IMR-90 (cell line): ENCODE data around the gene ZBTB46. TPM values are rescaled to one million over a fixed set of nuclear protein-coding genes. Genes with fewer than 3 reads are reported as not detected.
"Not testable (repeated sequence)": the region's sequence is repeated elsewhere in the genome, so short reads cannot be mapped to it uniquely, and the experiment has no call there.

ENCODE experiments used
- ATAC-seq: fragments of 200-7000 bp; cut with Tn5 transposase; 2 replicates; pipeline ENCODE4 v1.9.1; 2020; ENCODE audit warnings: low read depth, mild to moderate bottlenecking, moderate library complexity
- BruUV-seq: library from RNA; stranded (reverse); fragments of 400-500 nt; replicated peaks from 2 replicates; lab custom pipeline; 2021; lab: Mats Ljungman, UMichigan
- CTCF ChIA-PET: fragments of 300-600 bp; formaldehyde crosslinking; extraction: SDS; loops from one replicate; lab custom pipeline; 2021; ENCODE audit warnings: antibody characterized with exemption; lab: Yijun Ruan, JAX
- POLR2A ChIA-PET: fragments of 300-600 bp; sonication (Branson Sonifier 250); formaldehyde crosslinking; loops from one replicate; lab custom pipeline; 2022; ENCODE audit warnings: antibody characterized with exemption; ENCODE audit not compliant: unreplicated experiment; lab: Charles Lee
- DNase-seq: peaks from one replicate; pipeline ENCODE4 v3.0.0; 2013
- H2AFZ ChIP-seq: replicated peaks from 2 replicates; pipeline ENCODE3; 2013; ENCODE audit warnings: low read length, mild to moderate bottlenecking; ENCODE audit not compliant: poor library complexity
- H2AK5ac ChIP-seq: 2 replicates; pipeline ENCODE4 v1.6.1; 2013; ENCODE audit warnings: low read depth, low read length, inconsistent platforms
- H2AK9ac ChIP-seq: replicated peaks from 2 replicates; pipeline ENCODE3; 2013; ENCODE audit warnings: mild to moderate bottlenecking, low read depth, low read length, moderate library complexity; ENCODE audit not compliant: poor library complexity
- H2BK120ac ChIP-seq: 2 replicates; pipeline ENCODE4 v1.6.1; 2013; ENCODE audit warnings: low read depth, low read length, inconsistent platforms
- H2BK15ac ChIP-seq: 3 replicates; pipeline ENCODE4 v1.6.1; 2013; ENCODE audit warnings: low read depth, low read length, inconsistent platforms
- H2BK20ac ChIP-seq: 2 replicates; pipeline ENCODE4 v1.6.1; 2013; ENCODE audit warnings: low read depth, mild to moderate bottlenecking, inconsistent platforms, low read length, moderate library complexity
- H2BK5ac ChIP-seq: 2 replicates; pipeline ENCODE4 v1.6.1; 2013; ENCODE audit warnings: mild to moderate bottlenecking, low read depth, low read length, inconsistent platforms; ENCODE audit not compliant: poor library complexity, severe bottlenecking
- H3K14ac ChIP-seq: replicated peaks from 2 replicates; pipeline ENCODE4 v1.6.1; 2013; ENCODE audit warnings: low read depth, low read length, inconsistent platforms
- H3K18ac ChIP-seq: 2 replicates; pipeline ENCODE4 v1.6.1; 2013; ENCODE audit warnings: low read depth, low read length, control low read depth
- H3K23ac ChIP-seq: 2 replicates; pipeline ENCODE4 v1.6.1; 2013; ENCODE audit warnings: low read depth, low read length, inconsistent platforms
- H3K27ac ChIP-seq: 2 replicates; pipeline ENCODE4 v1.5.1; 2013; ENCODE audit warnings: mild to moderate bottlenecking, control low read depth, low read length; ENCODE audit not compliant: insufficient read depth
- H3K27me3 ChIP-seq: 2 replicates; pipeline ENCODE4 v1.6.1; 2013; ENCODE audit warnings: low read length; ENCODE audit not compliant: control insufficient read depth, insufficient read depth
- H3K36me3 ChIP-seq: 2 replicates; pipeline ENCODE4 v1.6.1; 2013; ENCODE audit warnings: low read length, mixed read lengths; ENCODE audit not compliant: control insufficient read depth, insufficient read depth
- H3K4ac ChIP-seq: 2 replicates; pipeline ENCODE4 v1.6.1; 2013; ENCODE audit warnings: low read depth, low read length, inconsistent platforms
- H3K4me1 ChIP-seq: 2 replicates; pipeline ENCODE4 v1.6.1; 2013; ENCODE audit warnings: low read length, mixed read lengths; ENCODE audit not compliant: control insufficient read depth, insufficient read depth
- H3K4me2 ChIP-seq: 2 replicates; pipeline ENCODE4 v1.6.1; 2013; ENCODE audit warnings: low read depth, mild to moderate bottlenecking, control low read depth, low read length, moderate library complexity
- H3K4me3 ChIP-seq: 2 replicates; pipeline ENCODE4 v1.5.1; 2013; ENCODE audit warnings: low read depth, mild to moderate bottlenecking, control low read depth, low read length, moderate library complexity; ENCODE audit not compliant: insufficient read depth
- H3K56ac ChIP-seq: 2 replicates; pipeline ENCODE4 v1.6.1; 2013; ENCODE audit warnings: low read length, inconsistent platforms; ENCODE audit not compliant: insufficient read depth; ENCODE audit errors: extremely low read depth
- H3K79me1 ChIP-seq, 2 experiments: 2 replicates each; pipeline ENCODE4 v1.6.1; 2013; ENCODE audit warnings: low read length in 2 of 2, inconsistent platforms in 1 of 2, low read depth in 1 of 2
- H3K9ac ChIP-seq: 2 replicates; pipeline ENCODE4 v1.6.1; 2013; ENCODE audit warnings: low read depth, low read length, control low read depth
- H3K9me1 ChIP-seq: 2 replicates; pipeline ENCODE4 v1.6.1; 2013; ENCODE audit warnings: low read length, inconsistent platforms; ENCODE audit not compliant: insufficient read depth
- H3K9me3 ChIP-seq: 2 replicates; pipeline ENCODE4 v1.6.1; 2013; ENCODE audit warnings: low read length; ENCODE audit not compliant: control insufficient read depth, insufficient read depth
- H4K20me1 ChIP-seq: 2 replicates; pipeline ENCODE4 v1.6.1; 2013; ENCODE audit warnings: low read length, inconsistent platforms; ENCODE audit not compliant: insufficient read depth
- H4K5ac ChIP-seq: 2 replicates; pipeline ENCODE4 v1.6.1; 2013; ENCODE audit warnings: mild to moderate bottlenecking, low read depth, low read length, control low read depth
- H4K8ac ChIP-seq, 2 experiments: 2 replicates each; pipeline ENCODE4 v1.6.1; 2013; ENCODE audit warnings: low read depth in 2 of 2, low read length in 2 of 2, control low read depth in 1 of 2, inconsistent platforms in 1 of 2
- H4K91ac ChIP-seq: 2 replicates; pipeline ENCODE4 v1.6.1; 2013; ENCODE audit warnings: low read depth, low read length, inconsistent platforms; ENCODE audit not compliant: insufficient read depth
- CEBPB ChIP-seq: IDR thresholded peaks from 2 replicates; pipeline ENCODE4 v1.6.1; 2012; ENCODE audit warnings: low read depth, low read length, improper control_type of control experiment
- WGBS, 2 experiments: methylation state at CpG; one replicate each; pipeline versions ENCODE4 v1.1.5 to v1.1.7; 2013; ENCODE audit warnings: missing lambda C conversion rate in 2 of 2; ENCODE audit not compliant: insufficient read length in 1 of 2; ENCODE audit errors: extremely low coverage in 2 of 2; 5-methylcytosine and 5-hydroxymethylcytosine counted together
- dilution Hi-C: fragments of 300-500 bp; cut with HindIII; formaldehyde crosslinking; loops from one replicate; pipeline ENCODE4 v1.14.3; 2018; ENCODE audit warnings: low sequenced_read_pairs; ENCODE audit not compliant: unreplicated experiment
- in situ Hi-C: fragments of 300-500 bp; cut with MboI; formaldehyde crosslinking; loops from 3 replicates; pipeline ENCODE4 v1.14.3; 2019; ENCODE audit warnings: low sequenced_read_pairs, inconsistent platforms, mixed read lengths
- intact Hi-C: fragments of 100-400 bp; cut with micrococcal nuclease; formaldehyde crosslinking; loops from 2 replicates; pipeline ENCODE4 v1.10.0; 2022
- polyA plus RNA-seq, 3 experiments: library from polyadenylated mRNA; depleted of rRNA; stranded (reverse); fragments of >200 nt; gene quantifications; 2 replicates each; pipeline ENCODE4 v1.2.3, GENCODE V29; 2012; ENCODE audit warnings: low replicate concordance in 1 of 3
- total RNA-seq: library from RNA; depleted of rRNA; stranded (reverse); fragments of >200 nt; gene quantifications from 2 replicates; pipeline ENCODE4 v1.2.3, GENCODE V29; 2012

Gene ZBTB46
- total and polyA plus RNA-seq, 2 of the 4 experiments (the other 2 are of a cell fraction): 4.2 to 14.9 TPM

DNA sequence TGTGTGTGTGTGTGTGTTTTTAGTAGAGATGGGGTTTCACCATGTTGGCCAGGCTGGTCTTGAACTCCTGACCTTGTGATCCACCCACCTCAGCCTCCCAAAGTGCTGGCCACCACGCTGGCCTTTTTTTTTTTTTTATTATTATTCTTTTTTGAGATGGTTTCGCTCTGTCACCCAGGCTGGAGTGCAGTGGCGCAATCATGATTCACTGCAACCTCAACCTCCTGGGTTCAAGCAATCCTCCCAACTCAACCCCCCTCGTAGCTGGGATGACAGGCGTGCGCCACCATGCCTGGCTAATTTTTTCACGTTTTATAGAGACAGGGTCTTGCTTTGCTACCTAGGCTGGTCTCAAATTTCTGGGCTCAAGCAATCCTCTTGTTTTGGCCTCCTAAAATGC lies 43.2 kb upstream of the ZBTB46 start:
- H2AFZ ChIP-seq, ATAC-seq, DNase-seq, H3K18ac ChIP-seq, CTCF ChIA-PET, H4K5ac ChIP-seq, H2BK20ac ChIP-seq, H3K23ac ChIP-seq, H3K4me2 ChIP-seq, H3K4me1 ChIP-seq, H4K8ac ChIP-seq, H3K9me3 ChIP-seq, H2AK5ac ChIP-seq, H4K91ac ChIP-seq, BruUV-seq, H3K4me3 ChIP-seq, H3K9me1 ChIP-seq, dilution Hi-C loops, POLR2A ChIA-PET, H2BK15ac ChIP-seq, intact Hi-C loops, H3K14ac ChIP-seq, H3K27ac ChIP-seq, H2AK9ac ChIP-seq, H3K9ac ChIP-seq, H2BK120ac ChIP-seq, H2BK5ac ChIP-seq, in situ Hi-C loops, H3K4ac ChIP-seq, H3K27me3 ChIP-seq, H3K56ac ChIP-seq: not testable (repeated sequence)
- H4K20me1 ChIP-seq: peaks cover 42% of the 10 kb centered on the region
- peaks cover 8 to 74% of the 10 kb centered on the region in 2 experiments; a peak in 3 of 4 replicates for H3K79me1 ChIP-seq
- H3K36me3 ChIP-seq: peaks cover 70% of the 10 kb centered on the region
- TF ChIP-seq CEBPB: 0 out of 2 replicates have a peak, but pooled peaks have one; percentile 19
- 92% methylated on average over 6 of the region's 7 CpGs; no CpG with 5 or more reads in 1 of the 2 experiments for WGBS, 2 experiments
